KG1 (cell line): ENCODE results near the gene S100G.
"Not testable (repeated sequence)": the region's sequence is repeated elsewhere in the genome, so short reads cannot be mapped to it uniquely, and the experiment has no call there.

ENCODE experiments used
- DNase-seq: peaks from one replicate; lab custom pipeline; 2025; lab: John Stamatoyannopoulos, UW

Gene S100G

GRCh38 chrX:16649858-16650257 lies at the start of gene S100G:
TSS of gene S100G (plus strand) at chrX:16650158. CDS start at chrX:16651007, 849 bp downstream.
- no peak for DNase-seq

- no peak for DNase-seq
These were observed 48.1 kb upstream of the S100G start for GRCh38 chrX:16601885-16602284.

GRCh38 chrX:16603235-16603634 lies 46.7 kb upstream of the S100G start:
- DNase-seq: not testable (repeated sequence)

DNA sequence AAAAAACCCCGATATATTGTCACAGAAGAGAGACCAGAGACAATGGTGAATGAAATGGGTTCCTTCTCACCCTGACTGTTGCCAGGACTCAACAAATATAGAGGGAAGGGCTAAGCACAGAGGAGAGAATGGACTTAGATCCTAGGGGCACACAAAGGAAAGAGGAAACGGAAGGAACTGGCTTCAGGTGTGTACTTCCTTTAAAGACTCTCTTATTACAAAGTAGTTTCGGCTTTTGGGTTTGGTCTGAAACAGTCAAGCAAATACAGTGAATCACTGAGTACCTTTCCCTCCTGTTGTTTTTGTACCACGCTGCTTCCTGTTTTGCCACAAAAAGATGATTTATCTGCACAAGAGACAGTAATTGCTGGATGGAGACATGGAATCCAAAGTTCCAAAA lies 46.1 kb upstream of the S100G start:
- no peak for DNase-seq

- no peak for DNase-seq
These were observed 45.6 kb upstream of the S100G start for GRCh38 chrX:16604337-16604736.

- no peak for DNase-seq
These were observed 43.7 kb upstream of the S100G start for GRCh38 chrX:16606142-16606720.

GRCh38 chrX:16610121-16610621 lies 39.8 kb upstream of the S100G start:
- no peak for DNase-seq

DNA sequence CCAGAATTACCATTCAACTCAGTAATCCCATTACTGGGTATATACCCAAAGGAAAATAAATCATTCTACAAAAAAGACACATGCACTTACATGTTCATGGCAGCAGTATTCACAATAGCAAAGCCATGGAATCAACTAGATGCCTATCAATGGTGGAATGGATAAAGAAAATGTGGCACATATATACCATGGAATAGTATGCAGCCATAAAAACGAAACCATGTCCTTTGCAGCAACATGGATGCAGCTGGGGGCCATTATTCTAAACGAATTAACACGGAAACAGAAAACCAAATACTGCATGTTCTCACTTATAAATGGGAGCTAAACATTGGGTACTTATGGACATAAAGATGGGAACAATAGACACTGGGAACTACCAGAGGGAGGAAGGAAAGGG lies 39.3 kb upstream of the S100G start:
- DNase-seq: not testable (repeated sequence)

- DNase-seq: no peak
These were observed 37.6 kb upstream of the S100G start for GRCh38 chrX:16612257-16612897.

DNA sequence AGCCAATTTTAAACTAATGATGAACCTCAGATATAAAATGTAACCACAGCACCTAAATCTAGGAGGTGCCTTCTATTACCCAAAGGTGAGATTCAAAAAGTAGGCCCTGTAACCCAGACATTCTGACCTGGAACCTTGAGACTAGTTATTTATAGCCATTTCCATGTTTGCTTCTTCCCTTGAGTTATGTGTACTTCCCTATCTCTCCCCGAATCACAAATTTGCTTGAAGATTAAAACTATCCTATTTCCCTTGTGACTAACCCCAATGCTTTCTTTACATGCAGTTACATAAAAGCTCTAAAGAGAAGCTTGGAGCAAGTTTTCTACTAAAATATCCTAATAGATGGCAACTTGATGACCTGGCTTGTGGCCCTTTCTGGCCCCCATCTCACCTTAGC lies 32.6 kb upstream of the S100G start:
- no peak for DNase-seq

DNA sequence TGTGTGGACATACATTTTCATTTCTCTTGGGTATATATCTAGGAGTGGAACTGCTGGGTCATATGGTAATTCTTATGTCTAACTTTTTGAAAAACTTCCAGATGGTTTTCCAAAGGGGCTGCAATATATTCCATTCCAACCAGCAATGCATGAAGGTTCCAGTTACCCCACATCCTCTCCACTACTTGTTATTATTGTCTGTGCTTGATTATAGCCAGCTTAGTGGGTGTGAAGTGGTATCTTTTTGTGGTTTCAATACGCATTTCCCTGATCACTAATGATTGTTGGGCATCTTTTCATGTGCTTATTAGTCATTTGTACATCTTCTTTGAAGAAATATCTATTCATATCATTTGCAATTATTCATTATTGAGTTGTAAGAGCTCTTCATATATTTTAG lies 31.5 kb upstream of the S100G start:
- DNase-seq: no peak

DNA sequence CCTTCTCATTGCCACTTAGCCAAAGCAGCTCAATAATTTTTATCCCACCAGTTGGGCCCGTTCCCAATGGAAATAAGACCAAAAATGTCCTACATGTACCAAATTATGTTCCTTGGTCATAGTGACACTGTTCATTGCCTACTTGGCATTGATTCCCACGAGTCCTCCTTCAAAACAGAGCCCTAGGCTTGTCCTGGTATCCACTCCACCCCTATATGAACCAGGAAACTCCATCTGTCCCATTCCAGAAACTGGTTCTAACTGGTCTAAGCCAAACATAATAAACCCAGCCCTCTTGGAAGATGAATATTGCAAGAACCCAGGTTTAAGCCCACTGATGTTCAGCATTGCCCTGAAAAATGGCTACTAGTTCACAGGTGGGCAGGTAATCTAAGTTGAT lies 30.9 kb upstream of the S100G start:
- no peak for DNase-seq

DNA sequence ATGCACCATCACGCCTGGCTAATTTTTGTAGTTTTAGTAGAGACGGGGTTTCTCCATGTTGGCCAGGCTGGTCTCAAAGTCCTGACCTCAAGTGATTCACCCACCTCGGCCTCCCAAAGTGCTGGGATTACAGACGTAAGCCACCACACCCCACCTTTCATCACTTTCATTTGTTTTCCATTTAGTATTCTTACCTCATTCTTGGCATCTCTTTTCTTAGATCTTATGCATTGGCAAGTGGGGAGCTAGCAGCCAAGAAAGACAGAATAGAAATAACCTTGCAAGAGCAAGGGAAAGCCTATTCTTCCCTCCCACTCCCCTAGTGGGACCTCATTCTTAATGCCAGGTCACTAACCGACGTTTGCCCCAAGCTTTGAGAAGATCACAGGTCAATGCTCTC lies 21.4 kb upstream of the S100G start:
- DNase-seq: not testable (repeated sequence)

- DNase-seq: no peak
These were observed 20.9 kb upstream of the S100G start for GRCh38 chrX:16628946-16629595.

GRCh38 chrX:16629909-16630308 lies 20.0 kb upstream of the S100G start:
- no peak for DNase-seq

GRCh38 chrX:16633754-16634153 lies 16.2 kb upstream of the S100G start:
- DNase-seq: no peak

GRCh38 chrX:16635040-16635439 lies 14.9 kb upstream of the S100G start:
- DNase-seq: no peak

DNA sequence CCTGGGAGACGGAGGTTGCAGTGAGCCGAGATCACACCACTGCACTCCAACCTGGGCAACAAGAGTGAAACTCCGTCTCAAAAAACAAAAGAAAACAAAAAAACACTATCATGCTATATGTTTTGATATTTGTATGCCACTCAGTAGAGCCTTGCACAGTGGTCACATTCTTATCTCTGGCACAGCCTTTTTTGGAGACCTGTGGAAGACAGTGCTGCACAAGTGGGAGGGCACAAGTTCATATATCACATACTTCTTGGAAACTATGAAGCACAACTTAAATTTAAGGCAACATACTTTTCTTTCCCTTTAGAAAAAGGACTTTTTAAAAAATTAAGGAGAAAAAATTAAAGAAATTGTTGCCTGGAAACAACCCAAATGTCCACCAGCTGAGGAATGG lies 14.4 kb upstream of the S100G start:
- no peak for DNase-seq

- no peak for DNase-seq
These were observed 11.4 kb upstream of the S100G start for GRCh38 chrX:16638533-16638932.

DNA sequence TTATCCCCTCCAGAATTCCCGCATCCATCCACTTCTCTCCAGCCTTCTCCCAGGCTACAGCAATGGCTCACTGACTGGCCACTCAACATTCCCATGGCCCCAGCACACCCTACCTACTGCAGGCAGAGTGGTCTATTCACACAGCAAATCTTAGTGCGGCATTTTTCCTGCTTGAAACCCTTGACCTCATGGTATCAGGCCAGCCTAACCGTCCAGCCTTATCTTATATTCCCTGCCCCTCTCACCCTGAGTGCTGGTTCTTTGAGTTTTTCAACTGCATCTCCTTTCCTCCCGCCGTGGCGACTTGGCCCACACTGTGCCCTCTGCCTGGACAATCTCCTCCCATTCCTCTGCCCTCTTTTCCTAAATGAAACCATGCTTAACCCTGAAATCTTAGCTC lies 10.0 kb upstream of the S100G start:
- no peak for DNase-seq

GRCh38 chrX:16640823-16641222 lies 9.1 kb upstream of the S100G start:
- no peak for DNase-seq

- no peak for DNase-seq
These were observed 6.8 kb upstream of the S100G start for GRCh38 chrX:16643176-16643575.

- no peak for DNase-seq
These were observed 3.4 kb upstream of the S100G start for GRCh38 chrX:16646366-16647138.
